Measurements from ENCODE around the gene CPXM1. TPM values are rescaled to one million over a fixed set of nuclear protein-coding genes. Genes with fewer than 3 reads are reported as not detected.
"Not testable (repeated sequence)": the region's sequence is repeated elsewhere in the genome, so short reads cannot be mapped to it uniquely, and the experiment has no call there.

Gene CPXM1
- total RNA-seq, 2 donors from 2014 or later: 2.9 to 4.4 TPM

DNA sequence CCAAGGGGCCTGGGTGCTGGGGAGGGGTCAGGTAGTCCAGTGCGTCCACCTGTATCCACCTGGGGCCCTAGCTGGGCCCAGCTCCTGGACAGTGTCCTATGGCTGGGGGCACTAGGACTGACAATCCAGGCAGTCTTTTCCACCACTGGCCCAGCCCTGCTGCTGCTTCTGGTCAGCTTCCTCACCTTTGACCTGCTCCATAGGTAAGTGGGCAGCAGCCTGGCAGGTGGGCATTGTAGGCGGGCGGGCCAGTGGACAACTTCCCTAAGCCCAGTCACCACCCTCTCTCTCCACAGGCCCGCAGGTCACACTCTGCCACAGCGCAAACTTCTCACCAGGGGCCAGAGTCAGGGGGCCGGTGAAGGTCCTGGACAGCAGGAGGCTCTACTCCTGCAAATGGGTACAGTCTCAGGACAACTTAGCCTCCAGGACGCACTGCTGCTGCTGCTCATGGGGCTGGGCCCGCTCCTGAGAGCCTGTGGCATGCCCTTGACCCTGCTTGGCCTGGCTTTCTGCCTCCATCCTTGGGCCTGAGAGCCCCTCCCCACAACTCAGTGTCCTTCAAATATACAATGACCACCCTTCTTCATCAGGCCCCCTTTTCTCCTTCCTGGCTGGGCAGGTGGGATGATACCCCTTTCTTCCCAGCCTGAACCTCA, 14.9 kb upstream of the CPXM1 start:
- Histone ChIP-seq H3K36me3 (no peaks in the 10 kb centered on the region), H3K9me3 (peaks cover 0 to 17% of the 10 kb centered on the region in 2 donors), H3K27ac (no peak overlapping the region), H3K4me1 (peaks cover 0 to under 1% of the 10 kb centered on the region in 2 donors), H3K27me3 (peaks cover 1 to 2% of the 10 kb centered on the region in 2 donors), H3K4me3 (no peak overlapping the region)
- TF ChIP-seq, protein P1, sequence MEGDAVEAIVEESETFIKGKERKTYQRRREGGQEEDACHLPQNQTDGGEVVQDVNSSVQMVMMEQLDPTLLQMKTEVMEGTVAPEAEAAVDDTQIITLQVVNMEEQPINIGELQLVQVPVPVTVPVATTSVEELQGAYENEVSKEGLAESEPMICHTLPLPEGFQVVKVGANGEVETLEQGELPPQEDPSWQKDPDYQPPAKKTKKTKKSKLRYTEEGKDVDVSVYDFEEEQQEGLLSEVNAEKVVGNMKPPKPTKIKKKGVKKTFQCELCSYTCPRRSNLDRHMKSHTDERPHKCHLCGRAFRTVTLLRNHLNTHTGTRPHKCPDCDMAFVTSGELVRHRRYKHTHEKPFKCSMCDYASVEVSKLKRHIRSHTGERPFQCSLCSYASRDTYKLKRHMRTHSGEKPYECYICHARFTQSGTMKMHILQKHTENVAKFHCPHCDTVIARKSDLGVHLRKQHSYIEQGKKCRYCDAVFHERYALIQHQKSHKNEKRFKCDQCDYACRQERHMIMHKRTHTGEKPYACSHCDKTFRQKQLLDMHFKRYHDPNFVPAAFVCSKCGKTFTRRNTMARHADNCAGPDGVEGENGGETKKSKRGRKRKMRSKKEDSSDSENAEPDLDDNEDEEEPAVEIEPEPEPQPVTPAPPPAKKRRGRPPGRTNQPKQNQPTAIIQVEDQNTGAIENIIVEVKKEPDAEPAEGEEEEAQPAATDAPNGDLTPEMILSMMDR (IDR thresholded peaks at IDR 0.05): no peak
- no peak for DNase-seq (ENCODE audit: low spot score)

DNA sequence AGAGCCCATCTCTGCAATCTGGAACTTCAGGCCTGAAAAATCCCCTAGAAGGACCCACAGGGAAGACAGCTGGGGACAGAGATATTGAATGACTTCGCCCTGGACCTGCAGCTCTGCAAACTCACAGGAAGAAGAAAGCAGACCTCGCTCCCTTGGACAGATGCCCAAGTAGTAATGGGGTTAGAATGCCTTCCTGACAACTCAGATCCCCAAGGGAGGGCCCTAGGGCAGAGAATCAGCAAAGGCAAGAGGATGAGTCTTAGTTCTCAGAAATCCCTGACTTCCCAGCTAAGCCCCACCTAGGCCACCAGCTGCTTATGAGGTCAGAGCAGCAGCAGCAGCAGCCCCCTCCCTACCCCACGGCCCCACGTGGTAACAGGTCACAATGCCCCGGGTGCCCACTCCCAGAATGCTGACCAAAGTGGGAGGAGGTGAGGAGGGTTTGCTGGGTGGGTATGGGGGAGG, 14.2 kb upstream of the CPXM1 start, which contains the start of gene C20orf141:
Gene C20orf141 (plus strand): TSS at position 401 of the 465 bp plus-strand sequence. CDS start 198 bp downstream, outside the sequence.
- Histone ChIP-seq H3K27me3 (no peaks in the 10 kb centered on the region), H3K9me3 (peaks cover 0 to 17% of the 10 kb centered on the region in 2 donors), H3K36me3 (no peaks in the 10 kb centered on the region), H3K4me1 (no peaks in the 10 kb centered on the region), H3K27ac (no peak within 1 kb of the TSS), H3K4me3 (no peak within 1 kb of the TSS)
- TF ChIP-seq, protein P1 (IDR thresholded peaks at IDR 0.05): no peak
- no peak for DNase-seq (ENCODE audit: low spot score)

GRCh38 chr20:2814076-2814475, 13.6 kb upstream of the CPXM1 start:
- H3K4me3 ChIP-seq: no peak overlapping the region
- TF ChIP-seq, protein P1 (IDR thresholded peaks at IDR 0.05): no peak
- H3K4me1 ChIP-seq: no peaks in the 10 kb centered on the region
- no peak overlapping the region for H3K27ac ChIP-seq
- H3K9me3 ChIP-seq: peaks cover 0 to 17% of the 10 kb centered on the region in 2 donors
- DNase-seq (ENCODE audit: low spot score): no peak
- H3K27me3 ChIP-seq: no peaks in the 10 kb centered on the region
- no peaks in the 10 kb centered on the region for H3K36me3 ChIP-seq

DNA sequence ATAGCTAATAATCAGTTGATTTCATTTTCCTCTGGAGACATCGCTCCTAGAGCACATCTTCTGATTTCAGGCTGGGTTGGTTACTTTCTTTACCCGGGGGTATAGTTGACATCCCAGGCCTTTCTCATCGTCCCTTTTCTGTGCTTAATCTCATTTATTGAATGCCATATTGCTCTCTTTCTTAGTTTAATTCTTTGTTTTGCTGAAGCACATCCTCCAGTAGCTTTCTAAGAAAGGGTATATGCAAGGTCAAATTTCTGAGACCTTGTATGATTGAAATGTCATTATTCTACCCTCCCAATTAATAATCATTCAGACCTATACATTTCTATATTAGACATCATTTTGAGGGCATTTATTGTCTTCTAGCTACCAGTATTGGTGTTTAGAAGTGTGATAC, 11.8 kb upstream of the CPXM1 start:
- H3K36me3 ChIP-seq: no peaks in the 10 kb centered on the region
- TF ChIP-seq, protein P1 (IDR thresholded peaks at IDR 0.05): no peak
- H3K27me3 ChIP-seq: no peaks in the 10 kb centered on the region
- H3K4me3 ChIP-seq: no peak overlapping the region
- H3K4me1 ChIP-seq: no peaks in the 10 kb centered on the region
- peaks cover 0 to 17% of the 10 kb centered on the region in 2 donors for H3K9me3 ChIP-seq
- no peak overlapping the region for H3K27ac ChIP-seq
- DNase-seq (ENCODE audit: low spot score): no peak

DNA sequence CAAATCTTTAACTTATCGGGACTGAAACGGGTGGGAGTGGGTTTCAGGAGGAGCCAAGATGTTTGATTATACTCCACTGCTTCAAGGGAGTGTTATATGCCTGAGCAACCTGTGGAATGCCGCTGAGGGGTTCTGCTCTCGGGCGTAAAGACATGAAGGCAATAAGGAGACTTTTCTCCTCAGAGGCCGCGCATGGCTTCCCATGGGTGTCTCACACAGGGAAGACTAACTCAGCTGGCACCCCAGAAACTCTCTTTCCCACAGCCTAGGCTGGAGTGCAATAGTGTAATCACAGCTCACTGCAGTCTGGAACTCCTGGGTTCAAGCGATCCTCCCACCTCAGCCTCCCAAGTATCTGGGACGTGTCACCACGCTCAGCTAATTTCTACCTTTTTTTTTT, 9.3 kb upstream of the CPXM1 start:
- Histone ChIP-seq H3K9me3 (peaks cover 0 to 17% of the 10 kb centered on the region in 2 donors), H3K4me1 (no peaks in the 10 kb centered on the region), H3K27ac (no peak overlapping the region), H3K4me3 (no peak overlapping the region), H3K27me3 (peaks cover 5 to 6% of the 10 kb centered on the region in 2 donors), H3K36me3 (no peaks in the 10 kb centered on the region)
- DNase-seq (ENCODE audit: low spot score): no peak
- TF ChIP-seq, protein P1 (IDR thresholded peaks at IDR 0.05): no peak

DNA sequence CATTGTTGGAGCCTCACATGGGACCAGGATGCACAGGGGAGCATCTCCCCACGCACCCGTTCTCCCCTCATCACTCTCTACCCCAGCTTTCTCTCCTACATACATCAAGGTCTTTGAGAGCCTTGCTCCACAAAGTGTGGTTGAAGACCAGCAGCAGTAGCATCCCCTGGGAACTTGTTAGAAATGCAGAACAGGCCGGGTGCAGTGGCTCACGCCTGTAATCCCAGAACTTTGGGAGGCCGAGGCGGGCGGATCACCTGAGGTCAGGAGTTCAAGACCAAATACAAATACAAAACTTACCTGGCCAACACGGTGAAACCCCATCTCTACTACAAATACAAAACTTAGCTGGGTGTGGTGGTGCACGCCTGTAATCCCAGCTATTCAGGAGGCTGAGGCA, 7.5 kb upstream of the CPXM1 start:
- H3K27me3 ChIP-seq; H3K36me3 ChIP-seq; H3K4me3 ChIP-seq; H3K27ac ChIP-seq; DNase-seq (ENCODE audit: low spot score); H3K4me1 ChIP-seq: not testable (repeated sequence)
- peaks cover 0 to 17% of the 10 kb centered on the region in 2 donors for H3K9me3 ChIP-seq

Data from right atrium auricular region (tissue), 2 donors.